ENCODE results near the gene UTP14C. TPM values are rescaled to one million over a fixed set of nuclear protein-coding genes. Genes with fewer than 3 reads are reported as not detected.

The UTP14C gene
- total and polyA plus RNA-seq, 2 of the 13 experiments (the other 11 are each of a cell fraction or from before 2014, with no cell fraction given) = 8.8 to 12.2 TPM

DNA sequence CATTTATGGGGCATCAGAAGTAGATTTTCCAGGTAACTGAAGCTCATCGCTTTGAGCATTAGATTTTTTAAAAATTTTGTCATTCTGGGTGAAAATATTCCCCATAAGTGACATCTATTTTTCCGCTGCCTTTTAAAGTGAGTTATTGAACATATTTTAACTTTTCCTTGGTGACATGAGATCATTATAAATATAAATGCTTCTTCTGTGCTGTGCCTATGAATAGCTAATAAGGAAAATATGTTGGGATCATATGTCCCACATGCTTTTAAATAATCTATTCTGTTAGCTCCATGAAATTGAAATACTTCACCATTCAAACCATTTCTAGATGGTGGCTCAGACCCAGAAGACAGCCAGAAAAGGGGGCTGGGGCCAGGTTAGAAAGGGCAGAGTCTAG is 27.3 kb upstream of the UTP14C start (continued):
- TF ChIP-seq ELK4 (CRISPR knock-in tag; IDR thresholded peaks at IDR 0.05; ENCODE audit: borderline replicate concordance) = no peak
- TF ChIP-seq MAF1 (CRISPR knock-in tag; IDR thresholded peaks at IDR 0.05; ENCODE audit: borderline replicate concordance) = no peak
- no peak for TF ChIP-seq DPF2 (CRISPR knock-in tag; IDR thresholded peaks at IDR 0.05; ENCODE audit: borderline replicate concordance, low read depth)
- no peak for TF ChIP-seq TAF15 (IDR thresholded peaks at IDR 0.05; ENCODE audit: low read depth, low read length, poor library complexity, severe bottlenecking)
- no peak for TF ChIP-seq ZNF343 (CRISPR knock-in tag; IDR thresholded peaks at IDR 0.05)
- no peak for TF ChIP-seq ZNF33A (CRISPR knock-in tag; IDR thresholded peaks at IDR 0.05; ENCODE audit: borderline replicate concordance)
- TF ChIP-seq HNRNPH1 (optimal IDR thresholded peaks at IDR 0.05; ENCODE audit: low read depth, low read length) = no peak
- TF ChIP-seq ZSCAN29 (CRISPR knock-in tag; conservative IDR thresholded peaks at IDR 0.05) = no peak
- no peak for TF ChIP-seq SALL2 (CRISPR knock-in tag; IDR thresholded peaks at IDR 0.05)
- no peak for TF ChIP-seq GTF3A (CRISPR knock-in tag; conservative IDR thresholded peaks at IDR 0.05)
- no peak for TF ChIP-seq CREB3 (CRISPR knock-in tag; IDR thresholded peaks at IDR 0.05)
- TF ChIP-seq SETDB1 (CRISPR knock-in tag; IDR thresholded peaks at IDR 0.05; ENCODE audit: borderline replicate concordance) = no peak
